NB4 (cell line): ENCODE data around the gene ZCCHC2.

ENCODE experiments used
- CTCF ChIP-seq: IDR thresholded peaks from one replicate; pipeline ENCODE4 v1.5.1; 2012; ENCODE audit warnings: low read depth, low read length
- POLR2A ChIP-seq: IDR thresholded peaks from 2 replicates; pipeline ENCODE4 v1.6.1; 2011; ENCODE audit warnings: mild to moderate bottlenecking; ENCODE audit not compliant: insufficient read length; ENCODE audit errors: extremely low read depth

GRCh38 chr18:62510789-62511188 lies 12.0 kb upstream of the ZCCHC2 start:
- TF ChIP-seq CTCF = no peak
- no peak for TF ChIP-seq POLR2A
